Activated T-cell treated with anti-CD3 and anti-CD28 coated beads, Interleukin-2, amount 50 U/mL, for 24 hours (primary cell): ENCODE data around the gene DIS3.
A peak's percentile ranks its signal among the peaks of the same experiment; 100 is the strongest.
"Not testable (repeated sequence)": the region's sequence is repeated elsewhere in the genome, so short reads cannot be mapped to it uniquely, and the experiment has no call there.

ENCODE experiments used
- DNase-seq: peaks from one replicate; pipeline ENCODE4 v3.0.0-alpha.2; 2020
- H3K27ac Mint-ChIP-seq: 2 replicates; pipeline ENCODE4 v1.8.0; 2020; ENCODE audit warnings: mild to moderate bottlenecking, mixed read lengths
- H3K27me3 Mint-ChIP-seq: 2 replicates; pipeline ENCODE4 v1.8.0; 2020; ENCODE audit warnings: mixed read lengths
- H3K36me3 Mint-ChIP-seq: 2 replicates; pipeline ENCODE4 v1.8.0; 2020; ENCODE audit warnings: low read depth, mixed read lengths
- H3K4me1 Mint-ChIP-seq: 2 replicates; pipeline ENCODE4 v1.8.0; 2020; ENCODE audit warnings: low read depth, mixed read lengths
- H3K4me3 Mint-ChIP-seq: 2 replicates; pipeline ENCODE4 v1.8.0; 2020; ENCODE audit warnings: mild to moderate bottlenecking, moderate library complexity, mixed read lengths
- H3K9me3 Mint-ChIP-seq: 2 replicates; pipeline ENCODE4 v1.8.0; 2020; ENCODE audit warnings: mixed read lengths

DIS3 gene

GRCh38 chr13:72782717-72783116 lies 1.0 kb upstream of the DIS3 start:
- Mint-ChIP-seq H3K27me3 (no peaks in the 10 kb centered on the region), H3K36me3 (peaks cover 79% of the 10 kb centered on the region), H3K27ac (peak overlapping the region; percentile 100), H3K4me3 (peak overlapping the region; percentile 96), H3K4me1 (peaks cover 51% of the 10 kb centered on the region), H3K9me3 (no peaks in the 10 kb centered on the region)
- DNase-seq = no peak

- Mint-ChIP-seq H3K36me3 (peaks cover 86% of the 10 kb centered on the region), H3K27me3 (no peaks in the 10 kb centered on the region), H3K4me3 (no peak overlapping the region), H3K27ac (no peak overlapping the region), H3K9me3 (no peaks in the 10 kb centered on the region), H3K4me1 (peaks cover 28% of the 10 kb centered on the region)
- DNase-seq = no peak
Observed at GRCh38 chr13:72774019-72774418, 7.7 kb downstream of the DIS3 start.

GRCh38 chr13:72763411-72763810 lies 18.3 kb downstream of the DIS3 start:
- Mint-ChIP-seq H3K4me3 (no peak overlapping the region), H3K9me3 (no peaks in the 10 kb centered on the region), H3K36me3 (peaks cover 97% of the 10 kb centered on the region), H3K27me3 (no peaks in the 10 kb centered on the region), H3K4me1 (peaks cover 5% of the 10 kb centered on the region), H3K27ac (no peak overlapping the region)
- DNase-seq = no peak

DNA sequence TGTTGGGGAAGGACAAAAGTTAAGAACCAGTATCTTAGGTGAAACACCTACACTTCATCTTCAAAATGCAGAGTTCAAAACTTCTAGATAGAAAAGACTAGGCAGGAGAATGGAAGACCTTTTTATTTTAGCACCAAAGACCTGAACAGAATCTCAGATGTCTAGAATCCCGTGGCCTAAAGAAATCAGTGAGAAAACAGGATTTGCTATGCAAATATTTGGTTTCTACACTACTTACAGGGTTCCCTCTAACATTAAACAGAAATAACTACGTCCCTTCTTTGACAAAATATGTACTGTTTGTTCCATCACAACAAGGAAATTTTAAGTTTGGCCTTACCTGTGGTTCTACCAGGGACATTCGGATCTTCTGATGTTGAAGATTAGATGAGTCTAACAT lies 21.5 kb downstream of the DIS3 start:
- peaks cover 95% of the 10 kb centered on the region for H3K36me3 Mint-ChIP-seq
- DNase-seq = no peak
- no peaks in the 10 kb centered on the region for H3K27me3 Mint-ChIP-seq
- H3K9me3 Mint-ChIP-seq = no peaks in the 10 kb centered on the region
- H3K4me3 Mint-ChIP-seq = no peak overlapping the region
- H3K27ac Mint-ChIP-seq = peak overlapping the region; percentile 37
- H3K4me1 Mint-ChIP-seq = peaks cover 8% of the 10 kb centered on the region

DNA sequence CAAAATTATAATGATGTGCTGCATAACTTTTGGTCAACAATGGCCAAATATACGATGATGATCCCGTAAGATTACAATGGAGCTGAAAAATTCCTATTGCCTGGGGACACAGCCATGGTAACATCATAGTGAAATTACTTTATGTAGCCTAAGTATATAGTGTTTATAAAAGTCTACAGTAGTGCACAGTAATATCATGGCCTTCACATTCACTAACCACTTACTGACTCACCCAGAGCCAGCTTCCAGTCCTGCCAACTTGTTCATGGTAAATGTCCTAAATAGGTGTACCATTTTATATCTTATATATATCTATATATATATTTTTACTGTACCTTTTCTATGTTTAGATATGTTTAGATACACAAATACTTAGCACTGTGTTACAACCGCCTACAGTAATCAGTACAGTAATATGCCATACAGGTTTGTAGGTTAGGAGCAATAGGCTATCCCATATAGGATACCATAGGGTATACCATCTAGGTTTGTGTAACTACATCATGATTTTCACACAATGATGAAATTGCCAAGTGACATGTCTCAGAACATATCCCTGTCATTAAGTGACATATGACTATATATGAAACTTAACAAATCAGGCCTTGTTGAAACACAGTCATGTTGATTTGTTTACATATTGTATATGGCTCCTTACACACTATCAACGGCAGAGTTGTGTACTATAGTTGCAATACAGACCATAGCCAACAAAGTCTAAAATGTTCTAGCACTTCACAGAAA lies 23.7 kb downstream of the DIS3 start:
- Mint-ChIP-seq H3K9me3 (no peaks in the 10 kb centered on the region), H3K4me1 (peaks cover 7% of the 10 kb centered on the region), H3K27ac (no peak overlapping the region), H3K36me3 (peaks cover 95% of the 10 kb centered on the region), H3K4me3 (no peak overlapping the region), H3K27me3 (no peaks in the 10 kb centered on the region)
- DNase-seq = no peak

DNA sequence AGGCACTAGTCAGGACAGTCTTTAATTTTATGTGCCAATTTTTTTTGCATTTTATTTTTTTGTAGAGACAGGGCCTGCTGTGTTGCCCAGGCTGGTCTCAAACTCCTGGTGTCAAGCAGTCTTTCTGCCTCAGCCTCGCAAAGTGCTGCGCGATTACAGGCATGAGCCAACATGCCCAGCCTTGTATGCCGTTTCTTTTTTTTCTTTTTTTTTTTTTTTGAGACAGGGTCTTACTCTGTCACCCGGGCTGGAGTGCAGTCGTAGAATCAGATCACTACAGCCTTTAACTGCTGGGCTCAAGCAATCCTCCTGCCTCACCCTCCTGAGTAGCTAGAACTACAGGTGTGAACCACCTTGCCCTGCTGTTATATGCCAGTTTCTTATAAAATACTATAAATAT lies 27.6 kb downstream of the DIS3 start:
- Mint-ChIP-seq H3K27me3 (no peaks in the 10 kb centered on the region), H3K27ac (no peak overlapping the region), H3K36me3 (peaks cover 95% of the 10 kb centered on the region), H3K4me3 (no peak overlapping the region), H3K4me1 (peaks cover 15% of the 10 kb centered on the region), H3K9me3 (no peaks in the 10 kb centered on the region)
- no peak for DNase-seq

- H3K36me3 Mint-ChIP-seq = peaks cover 94% of the 10 kb centered on the region
- H3K27ac Mint-ChIP-seq = no peak overlapping the region
- H3K9me3 Mint-ChIP-seq = no peaks in the 10 kb centered on the region
- H3K4me1 Mint-ChIP-seq = peaks cover 27% of the 10 kb centered on the region
- no peak for DNase-seq
- H3K27me3 Mint-ChIP-seq = no peaks in the 10 kb centered on the region
- no peak overlapping the region for H3K4me3 Mint-ChIP-seq
Observed at GRCh38 chr13:72751220-72751619, 30.5 kb downstream of the DIS3 start.

GRCh38 chr13:72745260-72745659 lies 36.4 kb downstream of the DIS3 start:
- Mint-ChIP-seq H3K4me3 (no peak overlapping the region), H3K27ac (peak overlapping the region; percentile 75), H3K9me3 (no peaks in the 10 kb centered on the region), H3K4me1 (peaks cover 35% of the 10 kb centered on the region), H3K27me3 (no peaks in the 10 kb centered on the region), H3K36me3 (peaks cover 88% of the 10 kb centered on the region)
- no peak for DNase-seq

DNA sequence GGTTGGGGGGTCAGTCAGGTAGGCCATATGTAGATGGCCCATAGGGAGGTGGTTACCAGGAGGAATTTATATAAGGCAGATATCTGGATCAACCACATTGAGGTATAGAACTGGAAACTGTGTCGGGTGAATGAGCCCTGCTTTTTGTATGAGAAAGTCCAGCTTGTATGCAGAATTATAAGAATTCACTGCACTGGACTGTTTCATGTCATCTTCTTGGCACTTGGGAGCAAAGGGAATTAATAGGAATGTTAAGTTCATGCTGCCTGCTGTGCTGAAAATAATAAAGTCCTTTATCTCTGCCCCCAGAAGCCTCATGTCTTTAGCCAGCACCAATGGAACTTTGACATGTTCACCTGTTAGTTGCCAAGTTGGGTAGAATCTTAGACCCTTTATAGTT lies 41.7 kb downstream of the DIS3 start:
- no peaks in the 10 kb centered on the region for H3K27me3 Mint-ChIP-seq
- H3K36me3 Mint-ChIP-seq = peaks cover 87% of the 10 kb centered on the region
- no peak for DNase-seq
- no peaks in the 10 kb centered on the region for H3K9me3 Mint-ChIP-seq
- no peak overlapping the region for H3K27ac Mint-ChIP-seq
- H3K4me1 Mint-ChIP-seq = peaks cover 11% of the 10 kb centered on the region
- no peak overlapping the region for H3K4me3 Mint-ChIP-seq

- H3K4me1 Mint-ChIP-seq = peaks cover 12% of the 10 kb centered on the region
- peaks cover 84% of the 10 kb centered on the region for H3K36me3 Mint-ChIP-seq
- no peak overlapping the region for H3K4me3 Mint-ChIP-seq
- no peaks in the 10 kb centered on the region for H3K9me3 Mint-ChIP-seq
- no peak overlapping the region for H3K27ac Mint-ChIP-seq
- H3K27me3 Mint-ChIP-seq = no peaks in the 10 kb centered on the region
- no peak for DNase-seq
Observed at GRCh38 chr13:72737033-72737432, 44.7 kb downstream of the DIS3 start.

- peak overlapping the region; percentile 95 for H3K4me3 Mint-ChIP-seq
- H3K36me3 Mint-ChIP-seq = peaks cover 76% of the 10 kb centered on the region
- DNase-seq = no peak
- peak overlapping the region; percentile 94 for H3K27ac Mint-ChIP-seq
- no peaks in the 10 kb centered on the region for H3K27me3 Mint-ChIP-seq
- H3K9me3 Mint-ChIP-seq = no peaks in the 10 kb centered on the region
- peaks cover 49% of the 10 kb centered on the region for H3K4me1 Mint-ChIP-seq
Observed at GRCh38 chr13:72728290-72728605, 53.5 kb downstream of the DIS3 start.

DNA sequence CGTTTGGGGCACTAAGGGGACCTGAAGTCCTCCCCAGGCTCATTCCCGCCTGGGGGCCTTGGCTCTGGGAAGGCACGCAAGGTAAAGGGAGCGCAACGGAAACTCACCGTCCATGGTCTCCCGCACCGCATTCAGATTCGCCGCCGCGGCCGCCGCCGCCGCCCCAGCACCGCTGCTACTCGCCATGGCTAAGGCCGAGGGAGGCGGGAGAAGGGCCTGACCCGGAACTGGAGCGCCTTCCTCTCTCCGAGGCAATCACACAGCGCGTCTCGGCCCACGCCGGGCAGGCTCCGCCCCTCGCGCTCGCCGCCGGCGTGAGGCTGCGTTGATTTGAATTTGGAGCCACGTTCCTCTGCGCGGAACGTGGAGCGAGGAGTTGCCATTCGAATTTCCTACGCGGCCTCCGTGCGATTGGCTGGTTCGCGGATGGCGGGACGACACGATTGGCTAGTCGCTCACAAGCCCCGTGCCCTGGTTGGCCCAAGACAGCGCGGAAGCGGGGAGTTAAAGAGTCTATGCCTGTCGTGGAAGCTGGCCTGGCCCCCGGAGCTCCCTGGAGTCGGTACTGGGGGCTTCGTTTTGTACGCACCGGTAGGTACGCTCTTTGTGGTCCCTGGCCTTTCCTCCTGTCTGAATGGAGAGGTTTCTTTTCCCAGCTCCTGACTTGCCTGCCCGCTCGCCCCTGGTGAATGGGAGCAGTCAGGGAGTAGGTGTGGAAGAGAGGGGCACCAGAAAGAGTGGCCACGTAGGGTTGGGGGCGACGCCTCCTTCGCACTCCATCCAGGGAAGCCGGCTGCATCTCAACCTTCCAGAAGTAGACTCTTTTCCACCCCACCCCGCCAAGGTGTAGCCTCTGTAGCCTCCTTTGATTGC lies 54.0 kb downstream of the DIS3 start, which contains the start of the genes BORA and MZT1:
BORA (plus strand) TSS at position 507 of the 873 bp plus-strand sequence. CDS start 1,018 bp downstream, outside the sequence.
MZT1 (minus strand) TSS at position 213 of the 873 bp plus-strand sequence; CDS start at position 186, 27 bp downstream.
- no peaks in the 10 kb centered on the region for H3K9me3 Mint-ChIP-seq

DNA sequence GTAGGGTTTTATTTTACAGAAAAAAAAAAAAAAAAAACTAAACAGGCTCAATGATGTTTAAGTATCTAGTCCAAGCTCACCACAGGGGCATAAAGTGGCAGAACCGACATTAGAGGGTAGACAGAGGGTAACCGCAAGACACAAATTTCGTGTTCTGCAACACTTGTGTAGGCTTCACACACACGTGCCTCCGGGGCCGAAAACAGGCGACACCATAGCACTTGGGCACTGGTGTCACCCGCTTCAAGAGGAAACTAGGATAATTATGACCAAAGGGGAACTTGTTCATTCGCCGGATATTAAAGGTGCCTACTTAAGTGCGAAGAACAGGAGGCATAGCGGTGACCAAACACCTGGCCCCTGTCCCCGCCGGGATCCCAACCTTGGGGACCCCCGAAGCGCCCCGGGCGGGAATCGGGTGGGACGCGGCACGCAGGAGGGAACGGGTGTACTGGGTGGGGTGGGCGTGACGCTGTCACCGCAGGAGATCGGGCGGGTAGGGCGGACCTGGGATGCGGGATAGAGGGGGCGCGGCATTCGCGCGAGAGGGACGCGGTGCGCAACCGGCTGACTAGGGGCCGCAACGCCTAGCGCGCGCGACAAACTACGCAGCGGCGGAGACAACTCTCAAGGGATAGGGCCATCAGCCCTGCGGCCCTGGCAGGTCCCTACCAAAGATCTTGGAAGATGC lies 54.8 kb downstream of the DIS3 start:
- Mint-ChIP-seq H3K4me1 (peaks cover 53% of the 10 kb centered on the region), H3K9me3 (no peaks in the 10 kb centered on the region), H3K27ac (peak overlapping the region; percentile 94), H3K4me3 (peak overlapping the region; percentile 95), H3K27me3 (no peaks in the 10 kb centered on the region), H3K36me3 (peaks cover 80% of the 10 kb centered on the region)
- no peak for DNase-seq

More for the DNA sequence above, 54.0 kb downstream of the DIS3 start, which contains the start of the genes BORA and MZT1:
- peak within 1 kb of the TSS; percentile 94 for H3K27ac Mint-ChIP-seq
- H3K36me3 Mint-ChIP-seq = peaks cover 77% of the 10 kb centered on the region
- peak; percentile 96 for DNase-seq
- H3K4me1 Mint-ChIP-seq = peaks cover 53% of the 10 kb centered on the region
- peak within 1 kb of the TSS; percentile 95 for H3K4me3 Mint-ChIP-seq
- H3K27me3 Mint-ChIP-seq = no peaks in the 10 kb centered on the region

DNA sequence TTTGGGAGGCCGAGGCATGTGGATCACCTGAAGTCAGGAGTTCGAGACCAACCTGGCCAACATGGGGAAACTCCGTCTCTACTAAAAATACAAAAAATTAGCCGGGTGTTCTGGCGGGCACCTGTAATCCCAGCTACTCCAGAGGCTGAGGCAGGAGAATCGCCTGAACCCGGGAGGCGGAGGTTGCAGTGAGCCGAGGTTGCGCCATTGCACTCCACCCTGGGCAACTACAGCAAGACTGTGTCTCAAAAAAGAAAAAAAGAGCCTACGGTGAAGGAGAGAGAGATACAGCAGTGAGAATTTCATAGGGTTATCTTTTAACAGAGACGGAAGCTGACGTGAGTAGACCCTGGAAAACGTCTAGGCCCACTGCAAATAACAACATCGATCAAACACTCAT lies 55.5 kb downstream of the DIS3 start:
- Mint-ChIP-seq H3K27ac (peak overlapping the region; percentile 94), H3K4me1 (peaks cover 50% of the 10 kb centered on the region), H3K4me3 (peak overlapping the region; percentile 95), H3K36me3 (peaks cover 80% of the 10 kb centered on the region)
- H3K27me3 Mint-ChIP-seq, H3K9me3 Mint-ChIP-seq, DNase-seq: not testable (repeated sequence)
